Fibroblast of skin of right quadriceps (primary cell): ENCODE measurements around the gene KCTD16.

Experiments used
- DNase-seq: peaks from one replicate; pipeline ENCODE4 v3.0.0-alpha.2; 2013

Gene KCTD16

GRCh38 chr5:144167998-144168397 is 2.7 kb upstream of the KCTD16 start:
- DNase-seq = no peak

GRCh38 chr5:144169904-144170275 is 783 bp upstream of the KCTD16 start:
- DNase-seq = no peak

- DNase-seq = no peak
Observed at GRCh38 chr5:144173766-144174165, 3.1 kb downstream of the KCTD16 start.

- DNase-seq = peak; percentile 82
Observed at GRCh38 chr5:144177548-144177947, 6.9 kb downstream of the KCTD16 start.

GRCh38 chr5:144179226-144179625 is 8.6 kb downstream of the KCTD16 start:
- peak; percentile 55 for DNase-seq

- peak; percentile 61 for DNase-seq
Observed at GRCh38 chr5:144183254-144183889, 12.7 kb downstream of the KCTD16 start.

- DNase-seq = peak; percentile 98
Observed at GRCh38 chr5:144187699-144188294, 17.1 kb downstream of the KCTD16 start.

- peak; percentile 82 for DNase-seq
Observed at GRCh38 chr5:144189800-144190429, 19.2 kb downstream of the KCTD16 start.

GRCh38 chr5:144191531-144191930 is 20.9 kb downstream of the KCTD16 start:
- no peak for DNase-seq

- peak; percentile 68 for DNase-seq
Observed at GRCh38 chr5:144191998-144192397, 21.3 kb downstream of the KCTD16 start.

GRCh38 chr5:144192661-144193060 is 22.0 kb downstream of the KCTD16 start:
- DNase-seq = no peak

- peak; percentile 21 for DNase-seq
Observed at GRCh38 chr5:144194144-144194543, 23.5 kb downstream of the KCTD16 start.

- DNase-seq = peak; percentile 13
Observed at GRCh38 chr5:144195448-144195847, 24.8 kb downstream of the KCTD16 start.

- DNase-seq = no peak
Observed at GRCh38 chr5:144196612-144197011, 25.9 kb downstream of the KCTD16 start.

GRCh38 chr5:144198386-144198785 is 27.7 kb downstream of the KCTD16 start:
- peak; percentile 12 for DNase-seq

GRCh38 chr5:144201588-144201987 is 30.9 kb downstream of the KCTD16 start:
- DNase-seq = no peak

- DNase-seq = no peak
Observed at GRCh38 chr5:144202072-144202471, 31.4 kb downstream of the KCTD16 start.

- no peak for DNase-seq
Observed at GRCh38 chr5:144202726-144203125, 32.1 kb downstream of the KCTD16 start.

- DNase-seq = peak; percentile 60
Observed at GRCh38 chr5:144203750-144204596, 33.3 kb downstream of the KCTD16 start.

- DNase-seq = peak; percentile 50
Observed at GRCh38 chr5:144205141-144205551, 34.5 kb downstream of the KCTD16 start.

GRCh38 chr5:144206141-144206540 is 35.5 kb downstream of the KCTD16 start:
- peak; percentile 20 for DNase-seq

GRCh38 chr5:144207875-144208444 is 37.3 kb downstream of the KCTD16 start:
- no peak for DNase-seq

GRCh38 chr5:144209361-144209760 is 38.7 kb downstream of the KCTD16 start:
- no peak for DNase-seq
